Ammon's horn (tissue), 1 donor: ENCODE results near the gene CLCA4.
"Not testable (repeated sequence)": the region's sequence is repeated elsewhere in the genome, so short reads cannot be mapped to it uniquely, and the experiment has no call there.

ENCODE experiments used
- DNase-seq: peaks from one replicate; pipeline ENCODE4 v3.0.0-alpha.2; 2016; ENCODE audit warnings: low spot score

The CLCA4 gene

GRCh38 chr1:86546787-86547221 is at the start of gene CLCA4:
TSS of gene CLCA4 (plus strand) at chr1:86547078. CDS start at chr1:86547120, 42 bp downstream.
- DNase-seq, result peak; percentile 74

- DNase-seq, result no peak
These were observed 48.6 kb upstream of the CLCA4 start for GRCh38 chr1:86498281-86498680.

DNA sequence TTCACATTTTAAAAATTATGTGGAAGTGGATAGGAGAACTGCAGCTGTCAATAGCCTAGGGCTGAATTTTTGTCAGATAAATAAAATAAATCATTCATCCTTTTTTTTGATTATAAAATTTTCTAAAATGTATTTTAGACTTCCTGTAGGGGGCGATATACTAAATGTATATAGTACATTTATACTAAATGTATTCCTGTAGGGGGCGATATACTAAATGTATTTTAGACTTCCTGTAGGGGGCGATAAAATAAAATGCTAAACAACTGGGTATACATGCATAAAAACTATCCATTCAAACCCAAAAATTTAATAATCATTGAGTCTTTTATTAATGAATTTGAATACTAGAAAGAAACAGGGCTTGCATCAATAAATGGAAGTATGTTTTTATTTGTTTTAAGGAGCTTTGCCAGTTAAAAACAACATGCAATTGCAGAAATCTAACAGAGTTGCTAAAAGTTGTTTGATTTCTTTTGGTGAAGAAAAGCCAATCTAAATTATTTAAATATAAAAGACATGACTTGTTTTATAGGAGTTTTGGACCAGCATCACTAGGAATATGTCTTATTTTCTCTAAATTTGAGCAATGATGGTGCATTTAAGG is 46.8 kb upstream of the CLCA4 start:
- DNase-seq, result no peak

GRCh38 chr1:86500714-86501113 is 46.2 kb upstream of the CLCA4 start:
- no peak for DNase-seq

- not testable (repeated sequence) for DNase-seq
These were observed 44.7 kb upstream of the CLCA4 start for GRCh38 chr1:86502125-86502646.

DNA sequence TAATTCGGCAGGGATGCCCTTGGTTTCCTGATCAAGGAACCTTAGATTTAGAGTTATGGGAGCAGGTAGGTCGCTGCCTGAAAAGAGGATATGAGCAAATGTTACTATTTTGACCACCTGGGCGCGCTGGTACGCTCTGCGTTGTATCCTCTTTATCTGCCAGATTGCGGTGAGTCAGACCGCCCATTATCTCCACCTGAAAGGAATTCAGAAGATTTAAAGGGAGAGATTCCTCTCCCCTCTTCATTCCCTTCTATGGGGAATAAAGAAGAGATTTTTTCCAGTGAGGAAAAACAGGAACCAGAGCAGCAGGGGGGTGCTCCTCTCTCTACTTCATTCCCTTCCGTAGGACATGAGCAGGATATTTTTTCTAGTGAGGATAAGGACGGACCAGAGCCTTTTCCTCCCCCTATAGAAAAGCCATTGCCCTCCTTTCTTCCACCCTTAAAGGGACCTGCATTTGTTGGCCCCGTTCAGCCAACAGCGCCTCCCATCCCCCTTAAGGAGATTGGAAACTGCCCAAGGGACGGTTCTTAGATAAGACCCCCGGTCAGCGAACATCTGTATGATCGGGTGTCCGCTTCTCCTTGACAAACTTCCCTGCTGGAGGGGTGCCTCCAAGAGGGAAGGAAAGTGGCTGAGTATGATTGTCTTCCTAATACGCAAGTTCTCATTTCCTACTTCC is 44.0 kb upstream of the CLCA4 start:
- DNase-seq, result no peak

- no peak for DNase-seq
These were observed 43.3 kb upstream of the CLCA4 start for GRCh38 chr1:86503406-86504136.

DNA sequence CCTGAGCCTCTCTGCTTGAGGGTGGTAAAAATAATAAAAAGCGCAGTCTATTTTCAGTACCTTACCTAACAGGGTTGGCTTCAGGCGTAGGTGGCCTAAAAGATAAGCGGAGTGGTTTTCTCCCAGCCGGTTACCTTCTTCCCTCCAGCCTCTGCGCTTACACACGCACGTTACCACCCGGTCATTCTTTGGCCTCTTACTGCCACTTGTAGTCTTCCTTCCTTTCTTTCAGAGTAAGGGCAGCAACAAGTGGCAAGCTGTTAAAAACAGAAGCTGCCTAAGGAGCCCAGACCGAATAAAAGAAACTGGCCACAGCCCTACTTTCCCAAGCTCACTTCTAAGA is 42.8 kb upstream of the CLCA4 start:
- DNase-seq, result no peak

GRCh38 chr1:86504895-86505563 is 41.8 kb upstream of the CLCA4 start:
- DNase-seq, result peak; percentile 29

GRCh38 chr1:86505564-86505902 is 41.3 kb upstream of the CLCA4 start:
- DNase-seq, result no peak

DNA sequence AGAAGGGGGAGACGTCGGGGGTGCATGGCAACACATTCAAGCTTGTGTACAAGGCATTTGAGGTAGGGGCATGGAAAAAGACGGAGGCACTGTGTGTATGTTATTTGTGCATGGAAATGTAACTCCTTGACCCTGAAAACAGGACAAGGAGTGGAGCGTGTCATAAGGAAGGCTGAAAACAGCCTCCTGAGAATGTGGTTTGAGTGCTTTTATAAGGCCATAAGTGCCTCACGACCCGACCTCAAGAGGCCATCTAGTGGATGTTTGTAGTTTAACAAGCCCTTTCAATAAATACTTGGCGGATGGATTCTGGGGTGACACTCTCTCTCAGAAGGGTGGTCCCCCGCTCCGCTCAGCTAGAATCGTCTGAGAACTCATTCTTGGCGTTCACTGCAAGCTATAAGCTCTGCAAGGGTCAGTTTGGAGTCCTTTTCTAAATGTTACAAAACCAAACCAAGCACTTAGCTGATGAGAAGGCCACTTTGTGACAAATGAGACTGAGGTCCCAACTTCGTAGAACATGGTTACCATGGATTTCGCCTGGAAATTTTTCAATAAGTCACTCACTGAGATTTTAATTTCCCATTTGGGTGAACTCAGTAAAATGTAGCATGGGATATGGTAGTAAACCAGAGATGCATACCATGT is 38.8 kb upstream of the CLCA4 start:
- DNase-seq, result no peak

DNA sequence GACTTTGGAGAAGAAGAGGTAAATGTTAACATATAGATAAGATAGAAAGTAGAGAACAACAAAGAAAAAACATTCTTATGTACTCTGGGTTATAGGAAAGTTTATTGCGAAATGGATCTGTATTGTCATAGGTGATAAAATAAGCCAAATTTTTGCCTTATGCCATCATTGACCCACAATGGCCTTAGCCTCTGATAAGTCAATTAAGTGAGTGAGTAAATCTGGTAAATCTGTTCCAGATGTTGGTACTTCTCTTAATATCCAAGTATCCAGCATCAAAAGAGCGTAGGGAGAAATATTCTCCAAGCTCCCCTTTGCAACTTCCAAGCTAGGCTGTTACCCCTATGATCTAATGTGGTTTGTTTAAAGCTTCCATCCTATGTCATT is 38.3 kb upstream of the CLCA4 start:
- DNase-seq, result no peak

DNA sequence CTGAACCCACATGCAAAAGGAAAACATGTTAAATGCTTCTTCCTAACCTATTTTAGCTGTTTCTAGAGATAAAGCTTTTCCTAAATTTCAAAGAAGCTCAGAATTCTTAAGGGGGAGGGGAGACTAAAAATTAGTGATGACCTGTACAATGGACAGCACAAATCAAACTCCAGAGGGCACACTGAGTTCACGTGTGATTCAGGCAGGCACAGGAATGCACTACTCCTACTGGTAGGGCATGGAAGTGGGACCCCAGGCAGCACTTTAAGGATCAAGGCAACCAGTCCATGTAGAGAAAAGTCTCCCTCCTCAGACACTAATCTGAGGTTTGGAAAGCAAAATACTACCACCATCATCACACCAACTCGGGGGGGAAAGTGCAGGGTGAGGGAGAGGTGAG is 31.3 kb upstream of the CLCA4 start:
- DNase-seq, result peak; percentile 66

GRCh38 chr1:86516335-86516734 is 30.5 kb upstream of the CLCA4 start:
- no peak for DNase-seq

- DNase-seq, result no peak
These were observed 29.5 kb upstream of the CLCA4 start for GRCh38 chr1:86517336-86517735.

GRCh38 chr1:86520789-86521521 is 25.9 kb upstream of the CLCA4 start:
- DNase-seq, result no peak

DNA sequence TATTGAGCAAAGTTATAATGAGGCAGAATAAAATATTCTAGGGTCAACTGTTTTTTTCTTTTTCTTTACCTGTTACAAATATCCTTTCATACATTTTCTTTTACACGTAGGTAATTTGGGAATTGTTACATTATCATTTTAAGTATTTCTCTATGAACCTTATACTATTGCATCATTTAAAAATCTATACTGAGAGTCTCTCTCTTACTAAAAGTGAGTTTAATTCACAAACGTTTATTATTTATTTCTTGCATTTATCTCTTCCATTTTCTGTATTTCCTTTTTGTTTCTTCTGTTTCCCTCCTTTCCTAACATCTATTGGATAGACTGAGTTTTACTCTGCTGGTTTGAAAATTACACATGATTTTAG is 25.4 kb upstream of the CLCA4 start:
- no peak for DNase-seq

DNA sequence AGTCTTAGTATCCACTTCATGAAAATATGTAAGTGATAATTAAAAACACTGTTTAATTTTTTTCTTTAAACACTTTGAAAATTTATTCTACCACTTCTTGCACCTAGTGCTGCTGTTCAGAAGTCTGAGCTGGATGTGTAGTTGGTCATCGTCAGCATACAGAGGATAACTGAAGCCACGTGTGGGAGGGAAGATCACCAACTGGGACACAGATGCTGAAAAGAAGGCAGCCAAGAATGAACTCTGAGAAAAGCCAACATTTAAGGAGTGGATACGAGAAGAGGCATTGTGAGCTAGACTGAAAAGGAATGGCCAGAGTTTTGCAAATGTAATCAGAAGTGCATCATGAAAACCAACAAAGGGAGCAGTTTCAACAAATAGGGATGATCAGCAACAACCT is 24.6 kb upstream of the CLCA4 start:
- DNase-seq, result no peak

DNA sequence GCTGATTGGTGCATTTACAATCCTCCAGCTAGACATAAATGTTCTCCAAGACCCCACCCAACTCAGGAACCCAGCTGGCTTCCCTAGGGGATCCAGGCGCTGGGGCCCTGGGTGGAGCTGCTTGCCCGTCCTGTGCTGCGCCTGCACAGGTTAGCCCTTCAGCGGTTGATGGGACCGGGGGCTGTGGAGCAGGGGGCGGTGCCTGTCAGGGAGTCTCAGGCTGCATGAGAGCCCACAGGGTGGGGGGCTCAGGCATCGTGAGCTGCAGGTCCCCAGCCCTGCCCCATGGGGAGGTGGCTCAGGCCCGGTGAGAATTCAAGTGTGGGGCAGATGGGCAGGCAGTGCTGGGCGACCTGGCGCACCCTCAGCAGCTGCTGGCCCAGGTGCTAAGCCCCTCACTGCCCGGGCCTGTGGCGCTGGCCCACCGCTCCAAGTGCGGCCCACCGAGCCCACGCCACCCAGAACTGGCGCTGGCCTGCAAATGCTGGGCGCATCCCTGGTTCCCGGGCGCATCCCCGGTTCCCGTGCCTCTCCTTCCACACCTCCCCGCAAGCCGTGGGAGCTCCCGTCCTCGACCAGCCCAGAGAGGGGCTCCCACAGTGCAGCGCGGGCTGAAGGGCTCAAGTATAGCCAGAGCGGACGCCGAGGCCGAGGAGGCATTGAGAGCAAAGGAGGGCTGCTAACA is 23.1 kb upstream of the CLCA4 start:
- DNase-seq, result no peak

DNA sequence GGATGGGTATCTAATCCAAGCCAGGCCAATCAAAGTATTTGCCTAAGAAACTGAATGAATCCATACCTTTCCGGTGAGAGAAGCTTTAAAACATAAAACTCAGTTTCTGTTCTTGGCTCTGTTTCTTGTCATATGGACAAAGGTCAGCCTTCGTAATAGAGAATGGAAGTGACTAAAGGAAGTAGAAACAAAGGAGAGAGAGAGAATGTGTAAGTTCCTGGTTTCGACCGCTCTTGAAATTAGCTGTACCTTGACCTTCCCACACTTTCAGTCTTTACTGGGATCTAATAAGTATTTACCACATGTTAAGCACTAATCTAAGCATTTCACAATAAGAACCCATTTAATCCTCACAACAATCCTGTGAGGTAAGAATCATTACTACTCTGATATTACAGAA is 19.6 kb upstream of the CLCA4 start:
- no peak for DNase-seq
